ENCODE measurements around the gene ENAM.

Gene ENAM, protein sequence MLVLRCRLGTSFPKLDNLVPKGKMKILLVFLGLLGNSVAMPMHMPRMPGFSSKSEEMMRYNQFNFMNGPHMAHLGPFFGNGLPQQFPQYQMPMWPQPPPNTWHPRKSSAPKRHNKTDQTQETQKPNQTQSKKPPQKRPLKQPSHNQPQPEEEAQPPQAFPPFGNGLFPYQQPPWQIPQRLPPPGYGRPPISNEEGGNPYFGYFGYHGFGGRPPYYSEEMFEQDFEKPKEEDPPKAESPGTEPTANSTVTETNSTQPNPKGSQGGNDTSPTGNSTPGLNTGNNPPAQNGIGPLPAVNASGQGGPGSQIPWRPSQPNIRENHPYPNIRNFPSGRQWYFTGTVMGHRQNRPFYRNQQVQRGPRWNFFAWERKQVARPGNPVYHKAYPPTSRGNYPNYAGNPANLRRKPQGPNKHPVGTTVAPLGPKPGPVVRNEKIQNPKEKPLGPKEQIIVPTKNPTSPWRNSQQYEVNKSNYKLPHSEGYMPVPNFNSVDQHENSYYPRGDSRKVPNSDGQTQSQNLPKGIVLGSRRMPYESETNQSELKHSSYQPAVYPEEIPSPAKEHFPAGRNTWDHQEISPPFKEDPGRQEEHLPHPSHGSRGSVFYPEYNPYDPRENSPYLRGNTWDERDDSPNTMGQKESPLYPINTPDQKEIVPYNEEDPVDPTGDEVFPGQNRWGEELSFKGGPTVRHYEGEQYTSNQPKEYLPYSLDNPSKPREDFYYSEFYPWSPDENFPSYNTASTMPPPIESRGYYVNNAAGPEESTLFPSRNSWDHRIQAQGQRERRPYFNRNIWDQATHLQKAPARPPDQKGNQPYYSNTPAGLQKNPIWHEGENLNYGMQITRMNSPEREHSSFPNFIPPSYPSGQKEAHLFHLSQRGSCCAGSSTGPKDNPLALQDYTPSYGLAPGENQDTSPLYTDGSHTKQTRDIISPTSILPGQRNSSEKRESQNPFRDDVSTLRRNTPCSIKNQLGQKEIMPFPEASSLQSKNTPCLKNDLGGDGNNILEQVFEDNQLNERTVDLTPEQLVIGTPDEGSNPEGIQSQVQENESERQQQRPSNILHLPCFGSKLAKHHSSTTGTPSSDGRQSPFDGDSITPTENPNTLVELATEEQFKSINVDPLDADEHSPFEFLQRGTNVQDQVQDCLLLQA

GRCh38 chr4:70628444-70628843, at the start of gene ENAM:
ENAM (plus strand) TSS chr4:70628744; CDS start chr4:70629501, 757 bp downstream.
- no peak for DNase-seq (ENCODE audit: low spot score)

DNA sequence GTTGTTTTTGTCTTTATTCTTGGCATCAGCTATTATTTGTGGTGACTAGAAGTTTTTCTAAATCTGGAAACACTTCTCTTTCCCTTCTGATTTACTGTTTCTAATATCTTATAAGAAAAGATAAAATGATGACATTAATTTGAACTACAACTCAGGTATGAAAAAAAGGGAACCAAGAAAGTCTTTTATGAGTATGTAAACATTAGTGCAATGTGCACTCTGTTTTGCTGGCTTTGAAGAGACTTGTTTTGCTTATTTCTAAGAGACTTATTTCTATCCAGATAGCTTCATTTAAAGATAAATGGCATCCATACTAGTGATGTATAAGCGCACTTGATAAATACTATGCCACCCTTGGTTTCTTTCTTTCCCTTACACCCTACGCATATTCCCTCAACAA, 46.6 kb upstream of the ENAM start:
- no peak for DNase-seq (ENCODE audit: low spot score)

GRCh38 chr4:70583952-70584834, 44.4 kb upstream of the ENAM start:
- no peak for DNase-seq (ENCODE audit: low spot score)

DNA sequence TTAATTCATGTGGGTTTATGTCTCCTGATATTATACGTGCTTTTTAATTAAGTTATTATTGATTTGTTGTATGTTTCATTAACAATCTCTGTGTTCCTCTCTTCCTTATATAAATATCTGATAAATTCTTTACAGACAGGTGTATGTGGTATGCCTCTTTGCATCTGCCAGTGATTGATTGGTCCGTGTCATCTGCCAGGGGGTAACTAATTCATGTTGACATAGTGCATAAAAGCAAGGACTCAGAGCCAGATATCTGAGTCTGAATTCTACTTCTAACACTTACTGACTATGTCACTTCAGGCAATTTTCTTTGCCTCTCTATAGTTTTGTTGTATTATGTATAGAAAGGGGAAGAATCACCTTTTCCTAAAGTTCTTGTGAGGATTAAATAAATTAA, 41.7 kb upstream of the ENAM start:
- DNase-seq (ENCODE audit: low spot score): no peak

DNA sequence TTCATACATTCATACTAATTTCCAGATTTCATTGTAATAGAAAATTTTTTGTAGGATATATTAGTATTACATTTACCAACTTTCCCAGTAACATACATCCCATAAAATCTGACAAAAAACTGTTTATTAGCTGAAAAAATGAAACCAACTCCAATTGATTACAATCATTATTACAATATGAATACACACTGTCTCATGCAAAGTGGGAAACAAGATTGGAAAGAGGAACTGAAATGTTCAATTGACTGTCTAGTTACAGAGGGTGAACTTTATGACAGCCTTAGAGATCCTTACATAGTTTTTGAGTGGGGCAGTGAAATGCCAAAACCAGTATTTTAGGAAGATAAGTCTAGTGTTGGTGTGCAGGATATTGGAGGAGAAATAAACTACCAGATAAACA, 38.8 kb upstream of the ENAM start:
- DNase-seq (ENCODE audit: low spot score): no peak

- peak; percentile 68 for DNase-seq (ENCODE audit: low spot score)
These were observed 36.5 kb upstream of the ENAM start, which contains the start of gene AMBN for GRCh38 chr4:70591955-70592582. AMBN (plus strand) TSS chr4:70592256; CDS start chr4:70592359, 103 bp downstream.

DNA sequence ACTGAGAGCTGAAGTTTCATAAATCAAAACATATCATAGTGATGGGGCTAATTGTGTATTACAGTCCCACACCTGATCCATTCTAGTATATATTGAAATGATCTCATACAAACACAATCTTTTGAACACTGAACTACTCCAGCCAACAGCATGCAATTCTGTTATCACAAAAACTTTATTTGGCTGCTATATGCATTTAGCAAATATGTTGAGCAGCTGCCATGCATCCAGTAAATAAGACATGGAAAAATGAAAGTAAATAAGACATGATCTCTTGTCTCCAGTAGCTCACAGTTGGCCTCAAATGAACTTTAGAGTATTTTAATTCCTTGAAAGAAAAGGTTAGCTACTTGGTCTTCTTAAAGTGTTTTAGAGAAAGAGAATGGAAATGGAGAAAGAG, 34.3 kb upstream of the ENAM start:
- DNase-seq (ENCODE audit: low spot score): no peak

DNA sequence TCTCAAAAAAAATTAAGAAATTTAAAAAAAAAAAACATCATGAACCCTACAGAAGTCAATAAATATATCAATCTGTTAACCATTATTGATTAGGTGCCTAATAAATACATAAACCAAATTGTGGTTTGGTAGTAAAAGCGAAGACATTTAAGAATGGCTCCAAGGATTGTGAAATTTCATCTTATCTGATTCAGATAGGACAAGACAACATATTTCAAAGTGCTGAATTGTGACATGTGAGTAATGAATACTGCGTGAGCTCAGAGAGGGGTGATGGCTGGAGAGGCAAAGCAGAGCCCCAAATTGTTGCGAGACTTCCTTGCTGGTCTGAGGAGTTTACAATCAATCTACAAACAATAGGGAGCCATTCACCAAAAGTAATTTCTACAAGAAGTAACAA, 28.2 kb upstream of the ENAM start:
- no peak for DNase-seq (ENCODE audit: low spot score)

- DNase-seq (ENCODE audit: low spot score): no peak
These were observed 27.6 kb upstream of the ENAM start for GRCh38 chr4:70600977-70601376.

DNA sequence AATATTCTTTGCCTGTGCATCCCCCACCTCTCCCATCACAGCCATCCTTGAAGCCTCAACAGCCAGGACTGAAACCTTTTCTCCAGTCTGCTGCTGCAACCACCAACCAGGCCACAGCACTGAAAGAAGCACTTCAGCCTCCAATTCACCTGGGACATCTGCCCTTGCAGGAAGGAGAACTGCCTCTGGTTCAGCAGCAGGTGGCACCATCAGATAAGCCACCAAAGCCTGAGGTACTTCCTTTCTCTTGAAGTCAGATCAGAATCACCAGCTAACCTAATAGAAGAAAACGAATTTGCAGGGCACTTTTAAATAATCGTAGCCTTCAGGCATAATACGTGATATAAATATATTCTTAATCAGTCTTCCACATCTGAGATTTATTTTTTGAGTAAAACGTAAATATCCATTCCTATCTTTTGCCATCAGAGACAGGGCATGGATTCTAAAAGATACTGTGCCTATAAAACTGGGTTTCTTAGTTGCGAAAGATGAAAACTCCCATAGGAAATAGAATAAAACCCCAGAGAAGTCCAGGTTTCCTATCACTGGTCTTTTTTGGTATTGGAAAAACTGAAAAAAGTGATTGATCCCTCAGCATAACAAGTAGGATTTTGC, 27.0 kb upstream of the ENAM start:
- DNase-seq (ENCODE audit: low spot score): peak; percentile 60

- no peak for DNase-seq (ENCODE audit: low spot score)
These were observed 24.7 kb upstream of the ENAM start for GRCh38 chr4:70603856-70604255.

DNA sequence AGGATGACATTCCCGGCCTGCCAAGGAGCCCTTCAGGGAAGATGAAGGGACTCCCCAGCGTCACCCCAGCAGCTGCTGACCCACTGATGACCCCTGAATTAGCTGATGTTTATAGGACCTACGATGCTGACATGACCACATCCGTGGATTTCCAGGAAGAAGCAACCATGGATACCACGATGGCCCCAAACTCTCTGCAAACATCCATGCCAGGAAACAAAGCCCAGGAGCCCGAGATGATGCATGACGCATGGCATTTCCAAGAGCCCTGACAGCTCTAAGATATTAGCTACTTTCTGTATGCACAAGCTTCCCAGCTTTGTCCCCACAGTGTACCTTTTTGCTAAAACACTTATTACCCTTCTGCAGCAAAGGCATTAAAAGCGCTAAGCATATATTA, 22.1 kb upstream of the ENAM start:
- no peak for DNase-seq (ENCODE audit: low spot score)

DNA sequence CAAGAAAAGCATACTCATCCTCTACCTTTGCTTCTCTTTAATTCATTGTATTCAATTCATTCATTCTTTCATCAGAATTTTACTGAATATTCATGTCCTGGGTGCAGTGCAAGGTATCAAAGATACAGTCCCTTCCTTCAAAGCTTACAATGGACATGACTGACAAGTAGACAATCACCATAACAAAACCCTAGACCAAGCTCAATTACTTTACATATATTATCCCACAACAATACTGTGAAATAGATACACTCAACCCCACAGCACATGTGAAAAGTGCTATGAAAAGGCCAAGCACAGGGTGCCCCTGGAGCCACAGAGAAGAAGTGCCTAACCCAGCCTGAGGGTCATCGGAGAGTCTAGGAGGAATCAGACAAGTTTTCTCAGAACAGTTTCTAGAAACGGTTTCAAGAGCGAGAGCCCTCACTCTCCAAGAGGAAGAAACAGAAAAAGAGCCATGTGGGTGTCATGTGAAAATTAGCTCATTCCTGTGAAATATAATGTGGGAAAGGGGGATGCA, 21.1 kb upstream of the ENAM start:
- DNase-seq (ENCODE audit: low spot score): no peak

GRCh38 chr4:70608324-70608723, 20.2 kb upstream of the ENAM start:
- no peak for DNase-seq (ENCODE audit: low spot score)

- no peak for DNase-seq (ENCODE audit: low spot score)
These were observed 15.0 kb upstream of the ENAM start for GRCh38 chr4:70613306-70614183.

GRCh38 chr4:70614184-70614555, 14.4 kb upstream of the ENAM start:
- DNase-seq (ENCODE audit: low spot score): no peak

DNA sequence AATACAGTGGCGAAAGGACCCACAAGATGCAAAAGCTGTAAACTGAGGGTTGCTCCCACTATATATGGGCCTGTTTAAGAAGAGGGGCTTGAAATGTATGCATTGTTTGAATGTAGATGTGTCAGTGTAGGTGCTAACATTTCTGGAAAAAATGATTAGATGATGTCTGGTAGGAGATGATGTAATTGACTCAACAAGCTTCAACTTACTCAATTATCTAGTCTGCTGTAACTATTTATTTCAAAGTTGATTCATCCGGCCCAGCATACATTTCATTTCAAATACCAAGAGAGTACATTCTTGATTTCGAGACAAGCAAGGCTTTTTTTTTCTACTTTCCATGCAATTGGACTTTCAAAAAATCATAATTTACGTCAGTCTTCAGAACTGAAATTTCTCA, 9.3 kb upstream of the ENAM start:
- DNase-seq (ENCODE audit: low spot score): no peak

GRCh38 chr4:70619778-70620177, 8.8 kb upstream of the ENAM start:
- DNase-seq (ENCODE audit: low spot score): no peak

GRCh38 chr4:70623323-70623722, 5.2 kb upstream of the ENAM start:
- DNase-seq (ENCODE audit: low spot score): no peak
